GM21381 (cell line): Measurements from ENCODE around the gene LRSAM1.

Experiments
- ATAC-seq: cut with Tn5 transposase; IDR thresholded peaks from one replicate; pipeline ENCODE4 v1.9.1; 2021; ENCODE audit warnings: mild to moderate bottlenecking, moderate library complexity; ENCODE audit not compliant: unreplicated experiment

Gene LRSAM1

GRCh38 chr9:127495884-127496555 is 44.7 kb downstream of the LRSAM1 start:
- ATAC-seq = no peak

GRCh38 chr9:127496974-127497373 is 45.7 kb downstream of the LRSAM1 start:
- no peak for ATAC-seq

GRCh38 chr9:127497656-127498290 is 46.5 kb downstream of the LRSAM1 start:
- ATAC-seq = no peak

GRCh38 chr9:127498298-127498697 is 47.0 kb downstream of the LRSAM1 start:
- no peak for ATAC-seq

GRCh38 chr9:127500399-127500798 is 49.1 kb downstream of the LRSAM1 start:
- no peak for ATAC-seq

- no peak for ATAC-seq
Measured at GRCh38 chr9:127500862-127501261, 49.6 kb downstream of the LRSAM1 start.

- ATAC-seq = no peak
Measured at GRCh38 chr9:127501821-127502343, 50.6 kb downstream of the LRSAM1 start.

GRCh38 chr9:127502706-127503378 is 51.5 kb downstream of the LRSAM1 start:
- no peak for ATAC-seq

- no peak for ATAC-seq
Measured at GRCh38 chr9:127503379-127503921, 52.1 kb downstream of the LRSAM1 start.

- ATAC-seq = no peak
Measured at GRCh38 chr9:127503947-127504886, 52.9 kb downstream of the LRSAM1 start.

- ATAC-seq = no peak
Measured at GRCh38 chr9:127504887-127505251, 53.6 kb downstream of the LRSAM1 start.

GRCh38 chr9:127505396-127506116 is 54.2 kb downstream of the LRSAM1 start:
- ATAC-seq = no peak

- no peak for ATAC-seq
Measured at GRCh38 chr9:127506117-127506813, 55.0 kb downstream of the LRSAM1 start.

GRCh38 chr9:127506814-127507750 is 55.8 kb downstream of the LRSAM1 start:
- ATAC-seq = no peak

- no peak for ATAC-seq
Measured at GRCh38 chr9:127507751-127508648, 56.7 kb downstream of the LRSAM1 start.

- ATAC-seq = no peak
Measured at GRCh38 chr9:127508901-127509260, 57.6 kb downstream of the LRSAM1 start.

- ATAC-seq = no peak
Measured at GRCh38 chr9:127509261-127509954, 58.1 kb downstream of the LRSAM1 start.
